SK-MEL-5 (cell line): ENCODE measurements around the gene KCNAB1. TPM values are rescaled to one million over a fixed set of nuclear protein-coding genes. Genes with fewer than 3 reads are reported as not detected.

ENCODE experiments used
- DNase-seq: peaks from one replicate; pipeline ENCODE4 v3.0.0-alpha.2; 2016; ENCODE audit warnings: low read depth, low spot score
- in situ Hi-C: cut with HindIII; loops from 2 replicates; pipeline ENCODE4 v1.10.0; 2016; ENCODE audit warnings: low sequenced_read_pairs, high pct_unique_total_duplicates, low pct_unique_long_range_greater_than_20kb
- total RNA-seq: library from RNA; depleted of rRNA; stranded (reverse); fragments of >200 nt; shearing (Covaris generic); gene quantifications from 2 replicates; pipeline ENCODE4 v1.2.3, GENCODE V29; 2014

KCNAB1 gene
- total RNA-seq, 1 experiment from 2014 or later: 0.66 TPM

DNA sequence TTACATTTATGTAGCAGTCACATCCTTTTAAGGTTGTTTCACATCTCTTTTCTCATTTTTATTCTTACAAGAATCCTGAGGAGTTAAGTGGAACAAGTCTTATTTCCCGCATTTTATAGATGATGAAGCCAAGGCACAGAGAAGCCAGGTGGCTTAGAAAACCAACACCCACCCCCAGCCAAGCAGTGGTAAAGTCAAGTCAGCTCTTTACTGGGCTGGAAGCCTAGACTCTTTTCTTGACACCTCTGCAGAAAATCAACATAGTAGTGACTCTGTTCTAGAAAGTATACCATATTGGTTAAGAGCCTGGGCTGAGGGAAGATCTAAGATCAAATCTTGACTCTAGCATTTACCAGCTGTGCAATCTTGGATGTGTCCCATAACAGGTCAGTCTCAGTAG lies 195.7 kb downstream of the KCNAB1 start:
- no peak for DNase-seq
- in situ Hi-C loops: no loop called here

DNA sequence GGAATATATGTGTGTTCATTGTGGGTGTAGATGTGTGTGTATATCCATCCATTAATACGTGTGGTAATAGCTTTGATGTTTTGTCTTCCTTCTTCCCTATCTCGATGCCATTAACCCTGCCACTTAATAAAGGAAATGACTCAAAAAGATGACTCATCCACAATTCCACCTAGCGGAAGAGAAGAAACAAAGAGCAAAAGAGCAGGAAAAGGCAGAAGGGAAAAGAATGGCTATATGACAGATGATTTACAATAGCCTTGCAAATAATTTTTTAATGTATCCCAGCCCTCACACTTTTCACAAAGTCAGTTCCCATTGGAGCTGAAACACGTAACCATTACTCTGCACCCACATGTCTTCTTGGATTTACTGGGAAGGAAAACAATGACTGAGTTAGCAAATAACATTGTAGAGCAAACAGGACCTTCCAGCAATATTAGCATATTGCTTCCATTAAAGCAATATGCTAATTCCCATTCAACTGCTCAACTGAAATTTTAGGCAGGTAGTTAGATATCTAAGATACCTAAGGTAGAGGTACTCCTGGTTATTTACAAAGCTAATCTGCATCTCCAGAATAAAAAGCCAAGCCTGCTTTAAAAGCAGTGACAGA lies 197.2 kb downstream of the KCNAB1 start:
- in situ Hi-C loops: no loop called here
- DNase-seq: peak; percentile 5

- no peak for DNase-seq
- in situ Hi-C loops: no loop called here
These were observed 201.6 kb downstream of the KCNAB1 start for GRCh38 chr3:156321945-156322344.

DNA sequence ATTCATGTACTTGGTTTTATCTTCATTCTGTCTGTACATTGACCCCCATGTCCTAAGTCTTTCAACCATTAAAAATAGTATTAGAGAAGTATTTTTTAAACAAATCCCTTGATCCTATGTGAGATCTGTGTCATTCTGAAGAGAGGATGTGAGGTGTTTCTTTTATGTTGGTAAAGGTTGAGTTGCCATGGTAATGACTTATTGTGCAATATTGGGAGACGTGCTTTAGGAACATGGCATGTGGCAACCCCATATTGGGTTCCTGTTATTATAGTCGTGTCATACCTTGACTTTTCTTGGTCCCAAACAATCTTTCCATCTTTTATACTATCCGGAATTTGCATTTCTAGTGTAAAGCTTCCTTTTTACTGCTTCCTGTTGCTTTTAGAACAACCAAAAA lies 203.1 kb downstream of the KCNAB1 start:
- in situ Hi-C loops: no loop called here
- no peak for DNase-seq

GRCh38 chr3:156330415-156330814 lies 210.0 kb downstream of the KCNAB1 start:
- in situ Hi-C loops: no loop called here
- DNase-seq: no peak

GRCh38 chr3:156332304-156332703 lies 211.9 kb downstream of the KCNAB1 start:
- DNase-seq: peak; percentile 16
- in situ Hi-C loops: no loop called here

DNA sequence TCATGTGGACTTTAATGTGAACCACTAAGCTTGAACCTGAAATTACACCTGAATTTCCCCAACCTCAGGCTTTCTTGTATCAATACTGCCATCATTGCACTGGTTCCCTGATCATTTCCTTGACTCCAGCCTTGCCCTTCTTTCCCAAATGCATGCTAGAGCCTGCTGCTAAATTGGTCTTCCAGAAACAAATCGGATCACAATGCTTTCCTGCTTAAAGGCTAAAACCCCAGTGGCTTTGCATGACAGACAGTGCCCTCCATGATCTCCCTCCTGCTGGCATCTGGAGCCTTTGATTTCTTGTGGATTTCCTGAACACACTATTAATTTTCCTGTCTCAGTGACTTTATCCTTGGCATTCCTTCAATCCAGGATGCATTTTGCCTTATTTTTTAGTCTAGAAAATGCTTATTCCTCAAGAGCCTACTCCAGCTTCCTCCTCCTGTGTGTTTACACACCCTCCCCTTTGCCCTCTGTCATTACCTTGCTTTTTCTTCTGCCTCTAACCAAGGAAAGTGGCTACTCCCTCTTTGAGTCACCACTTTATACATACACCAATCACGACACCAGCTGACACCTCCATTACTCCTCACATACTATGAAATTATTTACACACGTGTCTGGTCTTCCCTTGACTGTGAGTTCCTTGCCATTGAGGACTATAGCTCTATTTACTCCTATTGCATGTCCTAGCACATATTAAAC lies 214.6 kb downstream of the KCNAB1 start:
- in situ Hi-C loops: no loop called here
- no peak for DNase-seq

DNA sequence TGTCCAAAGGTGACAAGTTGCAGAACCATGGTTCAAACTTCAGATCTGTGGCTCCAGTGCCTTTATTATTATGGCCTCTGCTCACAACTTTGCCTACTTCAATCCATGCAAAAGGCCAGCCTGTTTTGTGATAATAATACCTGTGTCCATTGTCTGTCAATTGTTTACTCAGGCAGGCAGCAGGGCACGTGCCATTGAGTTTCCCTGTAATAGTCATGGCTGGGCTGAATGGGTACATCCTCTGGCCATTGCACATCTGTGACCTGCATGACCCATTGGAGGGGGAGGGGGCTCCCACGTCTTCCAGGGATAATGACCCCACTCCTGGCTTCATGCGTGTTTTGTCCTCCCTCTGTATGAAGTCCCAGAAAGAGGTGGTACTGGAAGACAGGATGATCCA lies 219.1 kb downstream of the KCNAB1 start:
- in situ Hi-C loops: no loop called here
- no peak for DNase-seq

- in situ Hi-C loops: no loop called here
- DNase-seq: no peak
These were observed 221.0 kb downstream of the KCNAB1 start for GRCh38 chr3:156341332-156341731.

DNA sequence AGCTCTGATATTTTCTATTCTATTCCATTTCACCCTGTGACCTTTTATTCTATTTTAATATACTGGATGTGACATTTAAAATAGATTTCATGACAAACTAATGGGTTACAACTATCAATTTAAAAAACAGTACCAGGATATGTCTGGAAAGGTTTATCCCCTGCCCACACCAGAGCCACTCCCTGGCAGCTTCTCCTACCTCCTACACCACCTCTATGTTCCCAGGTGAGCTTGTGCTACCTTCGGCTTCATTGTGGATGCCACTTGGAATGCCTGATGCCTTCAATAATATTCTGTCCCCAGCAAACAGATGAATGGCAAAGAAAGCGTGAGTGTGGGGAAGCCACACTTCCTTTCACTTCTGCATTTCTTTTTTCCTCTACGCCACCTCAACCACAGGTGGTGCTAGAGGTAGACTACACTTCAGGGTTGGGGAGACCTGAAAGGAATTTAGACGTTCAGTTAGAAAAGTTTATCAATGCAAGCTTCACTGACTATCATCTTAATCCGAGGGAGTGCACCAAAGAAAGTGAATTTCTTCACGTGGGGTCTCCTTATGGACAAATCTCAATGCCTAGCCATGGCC lies 221.5 kb downstream of the KCNAB1 start:
- in situ Hi-C loops: no loop called here
- DNase-seq: no peak

DNA sequence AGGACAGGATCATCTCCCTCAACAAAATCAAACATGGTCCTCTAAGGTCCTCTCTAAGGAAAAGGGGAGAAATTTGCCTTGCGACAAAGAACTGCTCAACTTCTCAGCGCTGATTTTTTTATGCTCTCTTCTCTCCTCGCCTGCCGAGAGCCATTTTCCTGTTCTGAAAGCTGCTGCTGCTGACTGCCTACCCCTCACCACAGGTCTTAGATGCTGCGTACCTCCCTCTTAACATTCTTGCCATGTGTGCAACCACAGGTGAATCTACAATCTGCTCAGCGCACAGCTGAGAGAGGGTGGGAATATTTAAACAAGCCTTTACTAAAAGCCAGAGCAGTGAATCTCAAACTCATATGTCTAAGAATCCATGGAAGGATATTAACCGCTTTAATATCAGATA lies 223.8 kb downstream of the KCNAB1 start:
- no peak for DNase-seq
- in situ Hi-C loops: no loop called here

GRCh38 chr3:156349111-156349510 lies 228.7 kb downstream of the KCNAB1 start:
- DNase-seq: no peak
- in situ Hi-C loops: no loop called here

DNA sequence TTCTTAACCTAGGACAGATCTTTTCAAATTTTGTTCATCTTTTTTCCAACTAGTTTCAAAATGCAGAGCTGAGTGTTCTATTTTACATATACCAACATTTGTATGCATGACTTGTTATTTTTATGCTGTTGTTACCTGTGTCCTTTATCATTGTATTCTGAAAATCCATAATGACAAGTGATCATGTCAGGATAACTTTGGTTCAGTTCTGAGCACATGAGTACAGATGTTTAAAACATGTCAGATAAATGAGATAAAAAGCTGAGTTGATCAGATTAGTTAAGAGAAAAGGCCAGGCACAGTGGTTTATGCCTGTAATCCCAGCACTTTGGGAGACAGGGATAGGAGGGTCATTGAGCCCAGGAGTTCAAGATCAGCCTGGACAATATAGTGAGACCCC lies 229.6 kb downstream of the KCNAB1 start:
- no peak for DNase-seq
- in situ Hi-C loops: no loop called here

- no peak for DNase-seq
- in situ Hi-C loops: no loop called here
These were observed 230.4 kb downstream of the KCNAB1 start for GRCh38 chr3:156350781-156351180.

DNA sequence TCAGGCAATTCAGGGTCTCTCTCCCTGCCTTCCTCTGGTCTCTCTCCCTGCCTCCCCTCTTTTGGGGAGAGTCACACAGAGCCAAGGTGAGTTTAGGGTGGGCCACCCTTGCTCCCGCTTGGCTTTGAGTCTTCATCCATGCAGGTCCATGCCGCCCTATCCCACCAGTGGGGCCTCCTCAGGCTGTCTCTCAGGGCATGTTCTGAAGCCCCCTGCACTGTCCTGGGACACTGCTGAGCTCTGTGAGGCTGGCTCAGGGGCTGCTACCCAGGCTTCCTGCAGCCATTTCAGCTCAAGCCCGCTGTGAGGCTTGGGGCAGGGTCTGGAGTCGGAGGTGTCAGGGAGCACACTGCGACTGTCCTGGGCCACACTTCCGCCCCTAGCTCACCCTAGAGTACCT lies 231.4 kb downstream of the KCNAB1 start:
- DNase-seq: no peak
- in situ Hi-C loops: no loop called here

DNA sequence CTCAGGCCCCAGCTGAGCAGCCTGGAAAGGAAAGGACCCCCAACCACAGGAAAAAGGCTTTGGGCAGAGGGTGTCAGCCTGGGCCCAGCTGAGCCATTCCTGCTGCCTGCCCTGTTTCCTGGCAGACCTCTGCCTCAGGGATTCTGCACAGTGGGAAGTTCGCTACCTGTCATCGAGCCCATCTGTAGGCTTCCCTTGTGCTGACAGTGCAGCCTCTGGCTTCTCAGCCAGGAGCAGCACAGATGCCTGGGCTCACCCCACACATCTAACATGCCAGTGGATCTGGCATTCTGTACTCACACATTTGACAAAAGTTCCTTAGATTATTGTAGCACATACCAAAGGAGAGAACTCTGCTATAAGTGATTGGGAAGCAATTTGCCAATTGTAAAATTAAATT lies 232.3 kb downstream of the KCNAB1 start:
- in situ Hi-C loops: no loop called here

GRCh38 chr3:156353563-156353962 lies 233.2 kb downstream of the KCNAB1 start:
- DNase-seq: no peak
- in situ Hi-C loops: no loop called here

More for the DNA sequence above, 232.3 kb downstream of the KCNAB1 start:
- no peak for DNase-seq

GRCh38 chr3:156356537-156357363 lies 236.4 kb downstream of the KCNAB1 start:
- in situ Hi-C loops: no loop called here
- no peak for DNase-seq
